ENCODE data around the gene RALGDS.

The RALGDS gene

GRCh38 chr9:133133681-133134387 is 12.8 kb upstream of the RALGDS start:
- peak; percentile 88 for DNase-seq

- no peak for DNase-seq
Measured at GRCh38 chr9:133132174-133132573, 11.1 kb upstream of the RALGDS start.

- DNase-seq, result no peak
Measured at GRCh38 chr9:133131506-133131905, 10.5 kb upstream of the RALGDS start.

GRCh38 chr9:133130685-133131244 is 9.7 kb upstream of the RALGDS start:
- DNase-seq, result no peak

GRCh38 chr9:133129001-133129795 is 8.2 kb upstream of the RALGDS start:
- DNase-seq, result no peak

- DNase-seq, result no peak
Measured at GRCh38 chr9:133128152-133128551, 7.1 kb upstream of the RALGDS start.

- no peak for DNase-seq
Measured at GRCh38 chr9:133127340-133127981, 6.4 kb upstream of the RALGDS start.

- DNase-seq, result no peak
Measured at GRCh38 chr9:133126697-133127339, 5.8 kb upstream of the RALGDS start.

- DNase-seq, result peak; percentile 79
Measured at GRCh38 chr9:133125941-133126696, 5.1 kb upstream of the RALGDS start.

- no peak for DNase-seq
Measured at GRCh38 chr9:133124907-133125275, 3.9 kb upstream of the RALGDS start.

- DNase-seq, result no peak
Measured at GRCh38 chr9:133124123-133124906, 3.3 kb upstream of the RALGDS start.

- DNase-seq, result no peak
Measured at GRCh38 chr9:133122935-133123611, 2.0 kb upstream of the RALGDS start.

- no peak for DNase-seq
Measured at GRCh38 chr9:133122605-133122934, 1.5 kb upstream of the RALGDS start.

- DNase-seq, result no peak
Measured at GRCh38 chr9:133121915-133122550, 993 bp upstream of the RALGDS start.

GRCh38 chr9:133120501-133121197 is 391 bp downstream of the RALGDS start:
- DNase-seq, result no peak

GRCh38 chr9:133119846-133120500 is 1.1 kb downstream of the RALGDS start:
- DNase-seq, result peak; percentile 71

GRCh38 chr9:133119103-133119845 is 1.8 kb downstream of the RALGDS start:
- peak; percentile 83 for DNase-seq

GRCh38 chr9:133118568-133118967 is 2.5 kb downstream of the RALGDS start:
- no peak for DNase-seq

- DNase-seq, result peak; percentile 23
Measured at GRCh38 chr9:133118179-133118520, 2.9 kb downstream of the RALGDS start.
